KOPT-K1 (cell line): ENCODE results near the gene PWWP2B.

ENCODE experiments used
- H3K27ac ChIP-seq: fragments of 200-600 bp; sonication (generic); 2 replicates; pipeline ENCODE4 v1.5.1; 2016; ENCODE audit warnings: antibody characterized with exemption, mild to moderate bottlenecking, low read depth, low read length; ENCODE audit not compliant: poor library complexity, severe bottlenecking
- H3K36me3 ChIP-seq: fragments of 200-600 bp; sonication (generic); 2 replicates; pipeline ENCODE4 v1.5.1; 2017; ENCODE audit warnings: antibody characterized with exemption, mild to moderate bottlenecking, low read length, moderate library complexity; ENCODE audit not compliant: insufficient read depth
- H3K9me3 ChIP-seq: fragments of 200-600 bp; sonication (generic); 2 replicates; pipeline ENCODE4 v1.5.1; 2017; ENCODE audit warnings: antibody characterized with exemption, low read length, mild to moderate bottlenecking; ENCODE audit not compliant: insufficient read depth, poor library complexity, severe bottlenecking

Gene PWWP2B

GRCh38 chr10:132439424-132440163 lies 42.6 kb downstream of the PWWP2B start:
- H3K9me3 ChIP-seq: no peaks in the 10 kb centered on the region
- H3K36me3 ChIP-seq: no peaks in the 10 kb centered on the region
- H3K27ac ChIP-seq: no peak overlapping the region

- H3K36me3 ChIP-seq: no peaks in the 10 kb centered on the region
- H3K9me3 ChIP-seq: no peaks in the 10 kb centered on the region
- H3K27ac ChIP-seq: peak overlapping the region; percentile 15
Measured at GRCh38 chr10:132440791-132441565, 44.0 kb downstream of the PWWP2B start.

- H3K36me3 ChIP-seq: no peaks in the 10 kb centered on the region
- H3K27ac ChIP-seq: no peak overlapping the region
- no peaks in the 10 kb centered on the region for H3K9me3 ChIP-seq
Measured at GRCh38 chr10:132441818-132442524, 45.0 kb downstream of the PWWP2B start.

GRCh38 chr10:132442636-132443035 lies 45.6 kb downstream of the PWWP2B start:
- Histone ChIP-seq H3K36me3 (no peaks in the 10 kb centered on the region), H3K27ac (no peak overlapping the region), H3K9me3 (no peaks in the 10 kb centered on the region)

- Histone ChIP-seq H3K9me3 (no peaks in the 10 kb centered on the region), H3K36me3 (no peaks in the 10 kb centered on the region), H3K27ac (peak overlapping the region; percentile 97)
Measured at GRCh38 chr10:132443605-132443982, 46.6 kb downstream of the PWWP2B start.

GRCh38 chr10:132443983-132444876 lies 47.2 kb downstream of the PWWP2B start:
- no peaks in the 10 kb centered on the region for H3K9me3 ChIP-seq
- no peaks in the 10 kb centered on the region for H3K36me3 ChIP-seq
- peak overlapping the region; percentile 97 for H3K27ac ChIP-seq

GRCh38 chr10:132444877-132445351 lies 47.9 kb downstream of the PWWP2B start:
- H3K36me3 ChIP-seq: no peaks in the 10 kb centered on the region
- H3K27ac ChIP-seq: peak overlapping the region; percentile 97
- no peaks in the 10 kb centered on the region for H3K9me3 ChIP-seq

- no peaks in the 10 kb centered on the region for H3K9me3 ChIP-seq
- peak overlapping the region; percentile 97 for H3K27ac ChIP-seq
- no peaks in the 10 kb centered on the region for H3K36me3 ChIP-seq
Measured at GRCh38 chr10:132445516-132446194, 48.7 kb downstream of the PWWP2B start.

- Histone ChIP-seq H3K9me3 (no peaks in the 10 kb centered on the region), H3K27ac (peak overlapping the region; percentile 97), H3K36me3 (no peaks in the 10 kb centered on the region)
Measured at GRCh38 chr10:132446195-132446581, 49.2 kb downstream of the PWWP2B start.

GRCh38 chr10:132446661-132447445 lies 49.9 kb downstream of the PWWP2B start:
- H3K9me3 ChIP-seq: no peaks in the 10 kb centered on the region
- H3K36me3 ChIP-seq: no peaks in the 10 kb centered on the region
- peak overlapping the region; percentile 97 for H3K27ac ChIP-seq

GRCh38 chr10:132447446-132448247 lies 50.6 kb downstream of the PWWP2B start:
- Histone ChIP-seq H3K36me3 (no peaks in the 10 kb centered on the region), H3K27ac (peak overlapping the region; percentile 97)

GRCh38 chr10:132448248-132448731 lies 51.3 kb downstream of the PWWP2B start:
- Histone ChIP-seq H3K9me3 (no peaks in the 10 kb centered on the region), H3K27ac (peak overlapping the region; percentile 97), H3K36me3 (no peaks in the 10 kb centered on the region)

More at GRCh38 chr10:132447446-132448247, 50.6 kb downstream of the PWWP2B start:
- no peaks in the 10 kb centered on the region for H3K9me3 ChIP-seq
